Stomach (tissue), 9 donors: ENCODE measurements around the gene KRTAP10-1. TPM values are rescaled to one million over a fixed set of nuclear protein-coding genes. Genes with fewer than 3 reads are reported as not detected.

Experiments
- DNase-seq, 2 donors: peaks; one replicate each; pipeline versions ENCODE4 v3.0.0 to v3.0.0-alpha.2; 2013 to 2019
- H3K27ac ChIP-seq, 5 donors: fragments of 200-600 bp in 4 of 5; sonication (generic) in 4 of 5; one replicate each; pipeline ENCODE4 v1.5.1; 2013 to 2019; ENCODE audit warnings: mild to moderate bottlenecking in 1 of 5, moderate library complexity in 1 of 5
- H3K27me3 ChIP-seq, 3 donors: fragments of 200-600 bp; sonication (generic); one replicate each; pipeline ENCODE4 v1.5.1; 2017 to 2019; ENCODE audit warnings: mixed run types in 1 of 3
- H3K36me3 ChIP-seq, 4 donors: fragments of 200-600 bp; sonication (generic); 1 replicate in 3 of 4; 2 replicates in 1 of 4; pipeline ENCODE4 v1.5.1; 2016 to 2019
- H3K4me1 ChIP-seq, 4 donors: fragments of 200-600 bp; sonication (generic); one replicate each; pipeline ENCODE4 v1.5.1; 2016 to 2019
- H3K4me3 ChIP-seq, 4 donors: fragments of 200-600 bp; sonication (generic) in 3 of 4; one replicate each; pipeline ENCODE4 v1.5.1; 2016 to 2019; ENCODE audit warnings: mild to moderate bottlenecking in 1 of 4
- H3K9me3 ChIP-seq, 4 donors: fragments of 200-600 bp; sonication (generic); one replicate each; pipeline ENCODE4 v1.5.1; 2016 to 2019
- CTCF ChIP-seq, 7 experiments: fragments of 450-650 bp in 4 of 7; fragments of 200-600 bp in 3 of 7; sonication (generic) in 3 of 7; IDR thresholded peaks; one replicate each; pipeline ENCODE4 v1.5.1; 2016 to 2019; ENCODE audit warnings: antibody characterized with exemption in 7 of 7, control low read depth in 2 of 7, mild to moderate bottlenecking in 1 of 7
- EP300 ChIP-seq: sonication (generic); formaldehyde crosslinking; IDR thresholded peaks from one replicate; pipeline ENCODE4 v1.6.1; 2017; ENCODE audit warnings: antibody characterized with exemption
- POLR2A ChIP-seq, 4 donors: fragments of 450-650 bp; IDR thresholded peaks; one replicate each; pipeline ENCODE4 v1.6.1; 2016; ENCODE audit warnings: antibody characterized with exemption in 4 of 4, control low read depth in 2 of 4, mild to moderate bottlenecking in 1 of 4, moderate library complexity in 1 of 4
- POLR2AphosphoS5 ChIP-seq, 3 donors: sonication (generic); formaldehyde crosslinking; IDR thresholded peaks; one replicate each; pipeline ENCODE4 v1.6.1; 2016; ENCODE audit warnings: antibody characterized with exemption in 3 of 3
- WGBS, 5 donors: extraction: QIAGEN DNeasy Blood & Tissue Kit in 3 of 5; methylation state at CpG; one replicate each; pipeline versions ENCODE4 v1.1.5 to v1.1.7; 2013 to 2018; 5-methylcytosine and 5-hydroxymethylcytosine counted together
- intact Hi-C: fragments of 100-400 bp; cut with DNase I; formaldehyde crosslinking; loops from one replicate; pipeline ENCODE4 v1.15.1; 2023; ENCODE audit warnings: low total_unique reads
- polyA plus RNA-seq, 3 donors: library from polyadenylated mRNA; stranded (reverse); fragments of 200-250 nt; gene quantifications; one replicate each; pipeline ENCODE4 v1.2.3, GENCODE V29; 2013
- total RNA-seq, 5 donors: library from RNA; depleted of rRNA; stranded (reverse); fragments of >200 nt; gene quantifications; one replicate each; pipeline versions ENCODE4 v1.1.0 to v1.2.3, GENCODE V29; 2014 to 2016
- donor health status: healthy with polysubstance abuse.
- donor health status: Bipolar disorder and iron deficiency.
- donor health status: healthy.

The KRTAP10-1 gene
- total and polyA plus RNA-seq, 8 donors: not detected

- no peaks in the 10 kb centered on the region for H3K36me3 ChIP-seq
- no peak overlapping the region for H3K4me3 ChIP-seq
- 81 to 89% (median 84%) methylated on average over 22 to 23 of the region's 23 CpGs for WGBS, 5 donors
- no peaks in the 10 kb centered on the region for H3K4me1 ChIP-seq
- TF ChIP-seq POLR2AphosphoS5 (IDR thresholded peaks at IDR 0.05) (no peak), CTCF (IDR thresholded peaks at IDR 0.05) (no peak), EP300 (no peak), POLR2A (IDR thresholded peaks at IDR 0.05) (no peak)
- peaks cover 0 to 47% (median 0%) of the 10 kb centered on the region in 3 donors for H3K27me3 ChIP-seq
- no peak for DNase-seq
- intact Hi-C loops: no loop called here
- no peaks in the 10 kb centered on the region for H3K9me3 ChIP-seq
- H3K27ac ChIP-seq: no peak overlapping the region
Observed at GRCh38 chr21:44530903-44531605, 8.9 kb downstream of the KRTAP10-1 start.

- Histone ChIP-seq H3K27me3 (peaks cover 0 to 49% (median 0%) of the 10 kb centered on the region in 3 donors), H3K27ac (no peak overlapping the region), H3K4me1 (no peaks in the 10 kb centered on the region), H3K9me3 (no peaks in the 10 kb centered on the region), H3K36me3 (no peaks in the 10 kb centered on the region), H3K4me3 (no peak overlapping the region)
- WGBS, 5 donors: 66 to 86% (median 80%) methylated on average over 7 of the region's 7 CpGs
- intact Hi-C loops: no loop called here
- TF ChIP-seq POLR2AphosphoS5 (IDR thresholded peaks at IDR 0.05) (no peak), EP300 (no peak), CTCF (IDR thresholded peaks at IDR 0.05) (no peak), POLR2A (IDR thresholded peaks at IDR 0.05) (no peak)
- DNase-seq: no peak
Observed at GRCh38 chr21:44530221-44530902, 9.6 kb downstream of the KRTAP10-1 start.

GRCh38 chr21:44529503-44530125 lies 10.4 kb downstream of the KRTAP10-1 start:
- Histone ChIP-seq H3K4me1 (no peaks in the 10 kb centered on the region), H3K27me3 (peaks cover 0 to 56% (median 0%) of the 10 kb centered on the region in 3 donors), H3K9me3 (no peaks in the 10 kb centered on the region), H3K36me3 (no peaks in the 10 kb centered on the region), H3K27ac (no peak overlapping the region), H3K4me3 (no peak overlapping the region)
- intact Hi-C loops: no loop called here
- TF ChIP-seq POLR2AphosphoS5 (IDR thresholded peaks at IDR 0.05) (no peak), CTCF (IDR thresholded peaks at IDR 0.05) (no peak), POLR2A (IDR thresholded peaks at IDR 0.05) (no peak), EP300 (no peak)
- DNase-seq: no peak
- WGBS, 5 donors: 68 to 77% (median 75%) methylated on average over 21 to 23 of the region's 23 CpGs

- intact Hi-C loops: no loop called here
Observed at GRCh38 chr21:44529011-44529421, 11.0 kb downstream of the KRTAP10-1 start.

More at GRCh38 chr21:44529011-44529421, 11.0 kb downstream of the KRTAP10-1 start:
- Histone ChIP-seq H3K9me3 (no peaks in the 10 kb centered on the region), H3K4me3 (no peak overlapping the region), H3K36me3 (no peaks in the 10 kb centered on the region), H3K27ac (no peak overlapping the region), H3K27me3 (peaks cover 0 to 56% (median 0%) of the 10 kb centered on the region in 3 donors), H3K4me1 (no peaks in the 10 kb centered on the region)
- DNase-seq: peak in 1 of 2 donors; percentile 18
- WGBS, 5 donors: 86 to 91% (median 89%) methylated on average over 11 to 17 of the region's 17 CpGs
- no peak for TF ChIP-seq CTCF (IDR thresholded peaks at IDR 0.05)
- TF ChIP-seq POLR2A (IDR thresholded peaks at IDR 0.05): no peak
- no peak for TF ChIP-seq POLR2AphosphoS5 (IDR thresholded peaks at IDR 0.05)
- TF ChIP-seq EP300: no peak
